ENCODE data around the gene FRMD6. TPM values are rescaled to one million over a fixed set of nuclear protein-coding genes. Genes with fewer than 3 reads are reported as not detected.

Gene FRMD6
- total RNA-seq, 1 experiment from 2014 or later: 9.6 TPM

DNA sequence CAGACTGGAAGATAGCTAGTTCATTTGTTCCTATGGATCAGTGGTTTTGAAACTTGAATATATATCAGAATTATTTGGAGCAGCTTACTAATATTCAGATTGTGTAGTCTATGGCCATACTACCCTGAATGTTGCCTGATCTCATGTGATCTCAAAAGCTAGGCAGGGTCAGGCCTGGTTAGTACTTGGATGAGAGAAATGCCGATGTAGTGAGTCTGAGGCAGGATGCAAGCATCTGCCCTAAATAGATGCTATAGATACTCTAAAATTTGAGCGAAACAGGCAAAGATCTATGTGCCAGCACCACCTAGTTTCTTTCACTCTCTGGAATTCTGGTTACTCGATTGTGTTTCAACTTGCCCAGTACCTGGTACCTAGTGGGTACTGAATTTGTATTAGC is 40.9 kb downstream of the FRMD6 start:
- WGBS (ENCODE audit: extremely low coverage, insufficient read length, low lambda C conversion rate): no CpG with 5 or more reads among the region's 3 CpGs
- Mint-ChIP-seq H3K9me3 (no peaks in the 10 kb centered on the region), H3K27me3 (ENCODE audit: low read depth) (no peaks in the 10 kb centered on the region), H3K4me3 (no peak overlapping the region), H3K27ac (no peak overlapping the region), H3K36me3 (ENCODE audit: insufficient read depth in 1 of 3, low read depth in 3 of 3) (peaks cover 0 to 4% (median 2%) of the 10 kb centered on the region in 3 experiments; a peak in 3 of 7 replicates), H3K4me1 (no peaks in the 10 kb centered on the region)
- no peak overlapping the region for H3K4me2 ChIP-seq (ENCODE audit: insufficient read depth, insufficient read length, low read length)
- H2BK12ac ChIP-seq (ENCODE audit: insufficient read length, low read depth, low read length): no peak overlapping the region
- H3K79me2 ChIP-seq (ENCODE audit: insufficient read depth, low read length): no peaks in the 10 kb centered on the region
- no peak overlapping the region for H3K14ac ChIP-seq (ENCODE audit: insufficient read depth, low read length)
- H3K27ac ChIP-seq (ENCODE audit: insufficient read length, low read depth, low read length): no peak overlapping the region
- TF ChIP-seq, protein P1, sequence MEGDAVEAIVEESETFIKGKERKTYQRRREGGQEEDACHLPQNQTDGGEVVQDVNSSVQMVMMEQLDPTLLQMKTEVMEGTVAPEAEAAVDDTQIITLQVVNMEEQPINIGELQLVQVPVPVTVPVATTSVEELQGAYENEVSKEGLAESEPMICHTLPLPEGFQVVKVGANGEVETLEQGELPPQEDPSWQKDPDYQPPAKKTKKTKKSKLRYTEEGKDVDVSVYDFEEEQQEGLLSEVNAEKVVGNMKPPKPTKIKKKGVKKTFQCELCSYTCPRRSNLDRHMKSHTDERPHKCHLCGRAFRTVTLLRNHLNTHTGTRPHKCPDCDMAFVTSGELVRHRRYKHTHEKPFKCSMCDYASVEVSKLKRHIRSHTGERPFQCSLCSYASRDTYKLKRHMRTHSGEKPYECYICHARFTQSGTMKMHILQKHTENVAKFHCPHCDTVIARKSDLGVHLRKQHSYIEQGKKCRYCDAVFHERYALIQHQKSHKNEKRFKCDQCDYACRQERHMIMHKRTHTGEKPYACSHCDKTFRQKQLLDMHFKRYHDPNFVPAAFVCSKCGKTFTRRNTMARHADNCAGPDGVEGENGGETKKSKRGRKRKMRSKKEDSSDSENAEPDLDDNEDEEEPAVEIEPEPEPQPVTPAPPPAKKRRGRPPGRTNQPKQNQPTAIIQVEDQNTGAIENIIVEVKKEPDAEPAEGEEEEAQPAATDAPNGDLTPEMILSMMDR (conservative IDR thresholded peaks at IDR 0.05): no peak
- H3K4ac ChIP-seq (ENCODE audit: low read depth, low read length): no peak overlapping the region
- H3T11ph ChIP-seq (ENCODE audit: low read length): no peak overlapping the region
- no peak overlapping the region for H2BK5ac ChIP-seq (ENCODE audit: insufficient read length, low read length)
- no peak overlapping the region for H2BK20ac ChIP-seq (ENCODE audit: low read depth, low read length, poor library complexity, severe bottlenecking)
- no peak overlapping the region for H2BK15ac ChIP-seq (ENCODE audit: low read depth, low read length)
- H3K79me1 ChIP-seq (ENCODE audit: insufficient read depth, low read depth, low read length, poor library complexity, severe bottlenecking): no peaks in the 10 kb centered on the region
- no peaks in the 10 kb centered on the region for H3K23me2 ChIP-seq (ENCODE audit: insufficient read length, low read depth, low read length, poor library complexity, severe bottlenecking)
- no peak overlapping the region for H3K18ac ChIP-seq (ENCODE audit: insufficient read length, low read depth, low read length)
- H4K5ac ChIP-seq (ENCODE audit: insufficient read length, low read depth, low read length): no peak overlapping the region
- no peaks in the 10 kb centered on the region for H4K20me1 ChIP-seq (ENCODE audit: control insufficient read depth, insufficient read depth, insufficient read length)
- no peak overlapping the region for H2AK5ac ChIP-seq (ENCODE audit: insufficient read length, low read length)
- DNase-seq: no peak
- no peak overlapping the region for H3K56ac ChIP-seq (ENCODE audit: insufficient read length, low read depth, low read length)
- H4K8ac ChIP-seq (replicated peaks; ENCODE audit: insufficient read length, low read depth, low read length): no peak overlapping the region
- no peaks in the 10 kb centered on the region for H3K27me3 ChIP-seq (ENCODE audit: insufficient read depth, low read length)
- no peaks in the 10 kb centered on the region for H3K4me1 ChIP-seq (ENCODE audit: insufficient read depth, low read length)
- no peaks in the 10 kb centered on the region for H3K9me3 ChIP-seq (ENCODE audit: control insufficient read depth, low read depth, low read length)
- no peak overlapping the region for H4K91ac ChIP-seq (ENCODE audit: insufficient read length, low read depth, low read length)
- H3K23ac ChIP-seq (ENCODE audit: insufficient read length, low read depth, low read length): no peak overlapping the region
- H2BK120ac ChIP-seq (ENCODE audit: low read depth, low read length, poor library complexity, severe bottlenecking): no peak overlapping the region
- H2AFZ ChIP-seq (ENCODE audit: low read length): no peak overlapping the region
- no peak overlapping the region for H3K9ac ChIP-seq (ENCODE audit: extremely low read depth, insufficient read length, low read length)

Measured in H9 (cell line).